Endodermal cell (in vitro differentiated cells): ENCODE results near the gene SERPINE1. TPM values are rescaled to one million over a fixed set of nuclear protein-coding genes. Genes with fewer than 3 reads are reported as not detected.
"Not testable (repeated sequence)": the region's sequence is repeated elsewhere in the genome, so short reads cannot be mapped to it uniquely, and the experiment has no call there.

Experiments
- DNase-seq: peaks from one replicate; pipeline ENCODE4 v3.0.0-alpha.2; 2017
- H3K27ac ChIP-seq: 2 replicates; pipeline ENCODE4 v1.5.1; 2013; ENCODE audit warnings: mild to moderate bottlenecking, low read depth, low read length, moderate library complexity
- H3K27me3 ChIP-seq: 2 replicates; pipeline ENCODE4 v1.6.1; 2013; ENCODE audit warnings: mild to moderate bottlenecking, low read length, moderate library complexity; ENCODE audit not compliant: insufficient read depth, control insufficient read depth, poor library complexity, severe bottlenecking
- H3K36me3 ChIP-seq: 2 replicates; pipeline ENCODE4 v1.7.0; 2013; ENCODE audit warnings: mild to moderate bottlenecking, low read length, moderate library complexity; ENCODE audit not compliant: control insufficient read depth, insufficient read depth
- H3K4me1 ChIP-seq: one replicate; pipeline ENCODE4 v1.7.0; 2013; ENCODE audit warnings: low read length; ENCODE audit not compliant: control insufficient read depth, insufficient read depth
- H3K4me3 ChIP-seq: 2 replicates; pipeline ENCODE4 v1.5.1; 2013; ENCODE audit warnings: mild to moderate bottlenecking, low read length, moderate library complexity
- H3K9ac ChIP-seq: 2 replicates; pipeline ENCODE4 v1.6.1; 2013; ENCODE audit warnings: mild to moderate bottlenecking, low read length, moderate library complexity; ENCODE audit not compliant: poor library complexity, severe bottlenecking; ENCODE audit errors: extremely low read depth
- H3K9me3 ChIP-seq: 2 replicates; pipeline ENCODE4 v1.6.1; 2013; ENCODE audit warnings: mild to moderate bottlenecking, low read length, moderate library complexity; ENCODE audit not compliant: control insufficient read depth
- H3K27ac Mint-ChIP-seq: 2 replicates; pipeline ENCODE4 v1.8.0; 2020; ENCODE audit warnings: mixed read lengths
- H3K27me3 Mint-ChIP-seq: 2 replicates; pipeline ENCODE4 v1.8.0; 2021; ENCODE audit warnings: mild to moderate bottlenecking, mixed read lengths; ENCODE audit not compliant: insufficient read depth
- H3K36me3 Mint-ChIP-seq: 2 replicates; pipeline ENCODE4 v1.8.0; 2020; ENCODE audit warnings: low read depth, mixed read lengths
- H3K4me1 Mint-ChIP-seq: 2 replicates; pipeline ENCODE4 v1.8.0; 2020; ENCODE audit warnings: mixed read lengths
- H3K4me3 Mint-ChIP-seq: 2 replicates; pipeline ENCODE4 v1.8.0; 2020; ENCODE audit warnings: mild to moderate bottlenecking, moderate library complexity, mixed read lengths
- H3K9me3 Mint-ChIP-seq: 2 replicates; pipeline ENCODE4 v1.8.0; 2020; ENCODE audit warnings: mild to moderate bottlenecking, mixed read lengths
- CTCF ChIP-seq: fragments of 200-600 bp; sonication (generic); conservative IDR thresholded peaks from 2 replicates; pipeline ENCODE4 v1.5.0; 2021; ENCODE audit warnings: antibody characterized with exemption, mild to moderate bottlenecking
- WGBS, 2 experiments: methylation state at CpG; one replicate each; pipeline versions ENCODE4 v1.1.5 to v1.1.7; 2013; ENCODE audit warnings: missing lambda C conversion rate in 2 of 2, mixed read lengths in 1 of 2; ENCODE audit not compliant: insufficient coverage in 1 of 2, insufficient read length in 1 of 2; 5-methylcytosine and 5-hydroxymethylcytosine counted together
- total RNA-seq, 2 donors: library from RNA; stranded (reverse); fragmentation: NEBNext Ultra II Directional in 1 of 2; extraction: Animal tissue kit (Norgen Biotek cat#: 25700) in 1 of 2; gene quantifications; 2 replicates in 1 of 2; 3 replicates in 1 of 2; pipeline ENCODE4 v1.2.1, GENCODE V29; 2021

Gene SERPINE1
- total RNA-seq, 2 donors from 2014 or later, result 0.89 to 4.9 TPM

DNA sequence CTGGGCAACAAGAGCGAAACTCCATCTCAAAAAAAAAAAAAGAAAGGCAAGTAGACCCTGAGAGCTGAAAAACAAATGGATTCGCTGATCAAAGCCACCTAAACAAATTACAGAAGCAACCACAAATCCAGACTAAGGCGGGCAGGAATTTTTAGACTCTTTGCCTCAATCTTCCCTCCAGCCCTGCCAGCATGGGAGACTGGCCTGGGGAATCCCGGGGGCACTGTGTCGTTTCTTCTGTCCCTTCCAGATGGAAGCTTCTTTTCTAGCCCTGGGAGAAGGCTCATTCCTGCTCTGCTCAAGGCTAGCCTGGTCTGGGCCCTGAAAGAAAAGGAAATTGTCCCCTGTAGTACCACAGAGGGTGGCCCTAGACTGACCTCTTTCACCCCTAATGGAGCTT is 15.6 kb upstream of the SERPINE1 start:
- no peaks in the 10 kb centered on the region for H3K36me3 ChIP-seq
- TF ChIP-seq CTCF, result no peak
- H3K4me3 ChIP-seq, result no peak overlapping the region
- Mint-ChIP-seq H3K4me1 (no peaks in the 10 kb centered on the region), H3K36me3 (no peaks in the 10 kb centered on the region), H3K4me3 (no peak overlapping the region), H3K27ac (no peak overlapping the region), H3K9me3 (no peaks in the 10 kb centered on the region), H3K27me3 (peaks cover 2% of the 10 kb centered on the region)
- DNase-seq, result no peak
- H3K9me3 ChIP-seq, result no peaks in the 10 kb centered on the region
- no peaks in the 10 kb centered on the region for H3K27me3 ChIP-seq
- no peaks in the 10 kb centered on the region for H3K4me1 ChIP-seq
- H3K9ac ChIP-seq, result no peak overlapping the region
- WGBS, 2 experiments, result 88 to 93% methylated on average over 3 to 5 of the region's 5 CpGs
- H3K27ac ChIP-seq, result no peak overlapping the region

- no peaks in the 10 kb centered on the region for H3K4me1 ChIP-seq
- no peaks in the 10 kb centered on the region for H3K27me3 ChIP-seq
- no peaks in the 10 kb centered on the region for H3K36me3 ChIP-seq
- Mint-ChIP-seq H3K27me3 (peaks cover 2% of the 10 kb centered on the region), H3K9me3 (no peaks in the 10 kb centered on the region), H3K4me3 (no peak overlapping the region), H3K4me1 (no peaks in the 10 kb centered on the region), H3K36me3 (no peaks in the 10 kb centered on the region), H3K27ac (no peak overlapping the region)
- no peak overlapping the region for H3K4me3 ChIP-seq
- no peak overlapping the region for H3K9ac ChIP-seq
- 90% methylated on average over 8 to 11 of the region's 11 CpGs for WGBS, 2 experiments
- TF ChIP-seq CTCF, result no peak
- no peak for DNase-seq
- H3K27ac ChIP-seq, result no peak overlapping the region
- no peaks in the 10 kb centered on the region for H3K9me3 ChIP-seq
Measured at GRCh38 chr7:101112233-101112632, 14.7 kb upstream of the SERPINE1 start.

- not testable (repeated sequence) for H3K4me1 Mint-ChIP-seq, H3K9ac ChIP-seq
- 90 to 93% methylated on average over 4 to 7 of the region's 7 CpGs for WGBS, 2 experiments
Measured at GRCh38 chr7:101113140-101113539, 13.8 kb upstream of the SERPINE1 start.

GRCh38 chr7:101113836-101114235 is 13.1 kb upstream of the SERPINE1 start:
- H3K27me3 ChIP-seq, result no peaks in the 10 kb centered on the region
- Mint-ChIP-seq H3K4me1 (no peaks in the 10 kb centered on the region), H3K4me3 (no peak overlapping the region), H3K9me3 (no peaks in the 10 kb centered on the region), H3K27me3 (peaks cover 2% of the 10 kb centered on the region), H3K27ac (no peak overlapping the region), H3K36me3 (no peaks in the 10 kb centered on the region)
- H3K4me3 ChIP-seq, result no peak overlapping the region
- H3K9me3 ChIP-seq, result no peaks in the 10 kb centered on the region
- no peaks in the 10 kb centered on the region for H3K36me3 ChIP-seq
- no peak overlapping the region for H3K27ac ChIP-seq
- no peak for DNase-seq
- H3K4me1 ChIP-seq, result no peaks in the 10 kb centered on the region
- WGBS, 2 experiments, result 88 to 96% methylated on average over 11 of the region's 11 CpGs
- no peak overlapping the region for H3K9ac ChIP-seq
- no peak for TF ChIP-seq CTCF

More at GRCh38 chr7:101113140-101113539, 13.8 kb upstream of the SERPINE1 start:
- H3K27me3 Mint-ChIP-seq, H3K27me3 ChIP-seq, DNase-seq, H3K36me3 Mint-ChIP-seq, H3K4me3 ChIP-seq, H3K9me3 ChIP-seq, H3K27ac ChIP-seq, H3K27ac Mint-ChIP-seq, H3K4me1 ChIP-seq, H3K36me3 ChIP-seq, H3K9me3 Mint-ChIP-seq, H3K4me3 Mint-ChIP-seq: not testable (repeated sequence)
